ENCODE measurements around the gene ELAVL1.

The ELAVL1 gene

GRCh38 chr19:7999376-7999775, 6.1 kb downstream of the ELAVL1 start:
- Histone ChIP-seq H3K27ac (no peak overlapping the region), H3K9ac (no peak overlapping the region), H3K4me3 (no peak overlapping the region), H3K4me1 (peaks cover 92% of the 10 kb centered on the region), H3K4me2 (no peak overlapping the region; the same call in 1 of the 2 replicates), H3K9me3 (no peaks in the 10 kb centered on the region), H3K27me3 (no peaks in the 10 kb centered on the region), H3K36me3 (peaks cover 51% of the 10 kb centered on the region), H4K20me1 (peaks cover 100% of the 10 kb centered on the region)
- TF ChIP-seq Cebpa-rat (IDR thresholded peaks at IDR 0.05), result no peak

- H3K36me3 ChIP-seq, result peaks cover 57% of the 10 kb centered on the region
- H4K20me1 ChIP-seq, result peaks cover 100% of the 10 kb centered on the region
- no peak overlapping the region for H3K9ac ChIP-seq
Measured at GRCh38 chr19:7997809-7998480, 7.5 kb downstream of the ELAVL1 start.

DNA sequence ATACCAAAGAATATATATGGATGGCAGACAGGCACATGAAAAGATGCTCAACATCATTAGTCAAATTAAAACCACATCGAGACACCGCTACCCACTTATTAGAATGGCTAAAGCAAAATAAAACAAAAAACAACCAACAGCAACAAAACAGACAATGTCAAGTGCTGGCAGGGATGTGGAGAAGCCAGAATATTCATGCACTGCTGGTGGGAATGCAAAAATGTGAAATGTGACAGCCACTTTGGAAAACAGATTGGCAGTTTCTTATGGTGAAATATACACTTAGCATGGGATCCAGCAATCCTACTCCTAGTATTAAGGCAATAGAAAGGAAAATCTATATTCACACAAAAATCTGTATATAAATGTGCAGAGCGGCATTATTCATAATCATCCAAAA, 8.6 kb downstream of the ELAVL1 start:
- Histone ChIP-seq H3K9me3 (no peaks in the 10 kb centered on the region), H3K27ac (no peak overlapping the region), H3K4me1 (peaks cover 81% of the 10 kb centered on the region), H3K4me3 (no peak overlapping the region), H3K36me3 (peaks cover 68% of the 10 kb centered on the region), H3K4me2 (no peak overlapping the region), H3K27me3 (no peaks in the 10 kb centered on the region), H3K9ac (no peak overlapping the region), H4K20me1 (peaks cover 100% of the 10 kb centered on the region)
- no peak for TF ChIP-seq Cebpa-rat (IDR thresholded peaks at IDR 0.05)

More at GRCh38 chr19:7997809-7998480, 7.5 kb downstream of the ELAVL1 start:
- no peak overlapping the region for H3K4me3 ChIP-seq
- no peaks in the 10 kb centered on the region for H3K27me3 ChIP-seq
- peak overlapping the region; percentile 43; the same call in 1 of the 2 replicates for H3K4me2 ChIP-seq
- no peak overlapping the region for H3K27ac ChIP-seq
- H3K9me3 ChIP-seq, result no peaks in the 10 kb centered on the region
- no peak for TF ChIP-seq Cebpa-rat (IDR thresholded peaks at IDR 0.05)
- H3K4me1 ChIP-seq, result peaks cover 92% of the 10 kb centered on the region

DNA sequence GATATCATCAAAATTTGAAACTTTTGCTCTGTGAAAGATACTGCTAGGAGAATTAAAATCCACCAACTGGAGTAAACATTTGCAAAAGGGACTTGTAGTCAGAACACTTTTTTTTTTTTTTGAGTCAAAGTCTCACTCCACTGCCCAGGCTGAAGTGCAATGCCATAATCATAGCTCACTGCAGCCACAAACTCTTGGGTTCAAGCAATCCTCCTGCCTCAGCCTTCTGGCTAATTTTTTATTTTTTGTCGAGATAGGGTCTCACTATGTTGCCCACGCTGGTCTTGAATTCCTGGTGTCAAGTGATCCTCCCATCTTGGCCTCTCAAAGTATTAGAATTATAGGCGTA, 9.7 kb downstream of the ELAVL1 start:
- no peak for TF ChIP-seq Cebpa-rat (IDR thresholded peaks at IDR 0.05)
- no peak overlapping the region for H3K4me3 ChIP-seq
- no peak overlapping the region for H3K9ac ChIP-seq
- H3K27ac ChIP-seq, result no peak overlapping the region
- peak overlapping the region; percentile 66; the same call in 1 of the 2 replicates for H3K4me2 ChIP-seq
- peaks cover 100% of the 10 kb centered on the region for H4K20me1 ChIP-seq
- H3K9me3 ChIP-seq, result no peaks in the 10 kb centered on the region
- H3K36me3 ChIP-seq, result peaks cover 71% of the 10 kb centered on the region
- H3K4me1 ChIP-seq, result peaks cover 70% of the 10 kb centered on the region
- no peaks in the 10 kb centered on the region for H3K27me3 ChIP-seq

DNA sequence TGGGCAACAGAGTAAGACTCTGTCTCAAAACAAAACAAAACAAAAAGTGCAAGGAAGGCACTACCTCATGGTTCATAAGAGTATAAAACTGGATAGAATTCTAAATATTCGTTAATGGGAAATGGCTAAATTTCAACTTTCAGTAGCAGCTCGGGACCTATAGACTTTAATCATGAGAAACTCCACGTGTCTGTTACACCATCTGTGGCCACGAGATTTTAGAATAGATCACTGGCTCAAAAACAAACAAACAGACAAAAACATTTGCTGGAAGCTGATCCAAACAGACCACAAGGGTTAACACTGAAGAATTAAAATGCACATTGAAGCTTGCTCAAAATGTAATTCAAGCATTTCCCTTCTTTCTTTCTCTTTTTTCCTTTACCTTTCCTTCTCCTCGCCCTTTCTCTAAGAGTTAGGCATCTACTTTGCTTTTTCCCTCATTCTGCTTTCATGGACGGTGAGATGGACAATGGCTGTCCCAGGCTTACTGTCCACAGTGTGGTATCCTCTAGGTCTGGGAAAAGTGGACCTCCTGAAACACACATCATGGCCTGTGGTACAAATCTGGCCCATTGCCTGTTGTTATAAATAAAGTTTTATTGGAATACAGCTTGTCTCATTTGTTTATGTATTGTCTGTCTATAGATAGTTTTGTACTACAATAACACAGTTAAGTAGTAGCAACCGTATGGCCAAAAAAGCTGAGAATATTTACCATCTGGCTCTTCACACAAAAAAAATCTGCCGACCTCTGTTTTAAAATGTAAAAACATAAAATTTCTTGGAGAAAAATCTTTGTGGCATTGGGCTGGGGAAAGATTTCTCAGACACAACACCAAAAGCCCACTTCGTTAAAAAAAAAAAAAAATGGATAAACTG, 10.3 kb downstream of the ELAVL1 start:
- H4K20me1 ChIP-seq, result peaks cover 100% of the 10 kb centered on the region
- TF ChIP-seq Cebpa-rat (IDR thresholded peaks at IDR 0.05), result no peak
- no peaks in the 10 kb centered on the region for H3K9me3 ChIP-seq
- peak overlapping the region; percentile 66 for H3K4me2 ChIP-seq
- H3K36me3 ChIP-seq, result peaks cover 71% of the 10 kb centered on the region
- H3K27me3 ChIP-seq, result no peaks in the 10 kb centered on the region
- no peak overlapping the region for H3K27ac ChIP-seq
- no peak overlapping the region for H3K4me3 ChIP-seq
- H3K4me1 ChIP-seq, result peaks cover 64% of the 10 kb centered on the region
- peak overlapping the region; percentile 20; the same call in 1 of the 2 replicates for H3K9ac ChIP-seq

GRCh38 chr19:7994114-7994513, 11.3 kb downstream of the ELAVL1 start:
- no peaks in the 10 kb centered on the region for H3K9me3 ChIP-seq
- no peak for TF ChIP-seq Cebpa-rat (IDR thresholded peaks at IDR 0.05)
- H3K4me2 ChIP-seq, result peak overlapping the region; percentile 66
- H3K36me3 ChIP-seq, result peaks cover 71% of the 10 kb centered on the region
- peaks cover 100% of the 10 kb centered on the region for H4K20me1 ChIP-seq
- H3K4me3 ChIP-seq, result no peak overlapping the region
- no peaks in the 10 kb centered on the region for H3K27me3 ChIP-seq
- H3K4me1 ChIP-seq, result peaks cover 55% of the 10 kb centered on the region
- no peak overlapping the region; the same call in 1 of the 2 replicates for H3K27ac ChIP-seq
- peak overlapping the region; percentile 46; the same call in 1 of the 2 replicates for H3K9ac ChIP-seq

DNA sequence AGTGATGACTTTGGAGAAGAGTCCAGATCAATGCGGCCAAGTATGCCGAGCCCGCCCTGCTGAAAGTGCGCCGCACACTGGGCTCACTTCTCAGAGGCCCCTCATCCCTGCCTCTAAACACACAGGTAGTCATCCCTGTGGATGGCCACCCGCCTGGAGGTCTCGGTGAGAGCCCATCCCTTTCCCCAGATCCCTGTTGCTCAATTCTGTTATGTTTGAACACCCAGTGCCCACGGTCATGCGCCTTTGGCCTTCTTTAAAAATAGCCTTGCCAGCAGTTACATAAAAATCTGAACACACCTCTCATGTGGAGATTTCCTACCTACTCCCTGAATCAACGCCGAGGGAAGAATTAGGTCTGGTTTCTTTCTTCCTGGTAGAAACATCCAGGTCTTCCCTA, 11.9 kb downstream of the ELAVL1 start:
- H3K36me3 ChIP-seq, result peaks cover 71% of the 10 kb centered on the region
- no peak overlapping the region for H3K4me3 ChIP-seq
- no peak overlapping the region; the same call in 1 of the 2 replicates for H3K27ac ChIP-seq
- peaks cover 49% of the 10 kb centered on the region for H3K4me1 ChIP-seq
- TF ChIP-seq Cebpa-rat (IDR thresholded peaks at IDR 0.05), result no peak
- peak overlapping the region; percentile 66 for H3K4me2 ChIP-seq
- no peaks in the 10 kb centered on the region for H3K9me3 ChIP-seq
- peak overlapping the region; percentile 46; the same call in 1 of the 2 replicates for H3K9ac ChIP-seq
- no peaks in the 10 kb centered on the region for H3K27me3 ChIP-seq
- peaks cover 100% of the 10 kb centered on the region for H4K20me1 ChIP-seq

GRCh38 chr19:7992575-7992974, 12.9 kb downstream of the ELAVL1 start:
- H3K27me3 ChIP-seq, result no peaks in the 10 kb centered on the region
- no peaks in the 10 kb centered on the region for H3K9me3 ChIP-seq
- H4K20me1 ChIP-seq, result peaks cover 100% of the 10 kb centered on the region
- peaks cover 71% of the 10 kb centered on the region for H3K36me3 ChIP-seq
- no peak overlapping the region for H3K9ac ChIP-seq
- no peak overlapping the region for H3K4me2 ChIP-seq
- no peak overlapping the region for H3K4me3 ChIP-seq
- no peak overlapping the region for H3K27ac ChIP-seq
- no peak for TF ChIP-seq Cebpa-rat (IDR thresholded peaks at IDR 0.05)
- peaks cover 40% of the 10 kb centered on the region for H3K4me1 ChIP-seq

- Histone ChIP-seq H3K27me3 (no peaks in the 10 kb centered on the region), H3K4me1 (peaks cover 40% of the 10 kb centered on the region), H3K36me3 (peaks cover 94% of the 10 kb centered on the region), H3K9me3 (no peaks in the 10 kb centered on the region), H3K4me2 (no peak overlapping the region), H3K27ac (no peak overlapping the region), H4K20me1 (peaks cover 100% of the 10 kb centered on the region), H3K9ac (no peak overlapping the region), H3K4me3 (no peak overlapping the region)
- TF ChIP-seq Cebpa-rat (IDR thresholded peaks at IDR 0.05), result no peak
Measured at GRCh38 chr19:7989071-7989575, 16.3 kb downstream of the ELAVL1 start.

DNA sequence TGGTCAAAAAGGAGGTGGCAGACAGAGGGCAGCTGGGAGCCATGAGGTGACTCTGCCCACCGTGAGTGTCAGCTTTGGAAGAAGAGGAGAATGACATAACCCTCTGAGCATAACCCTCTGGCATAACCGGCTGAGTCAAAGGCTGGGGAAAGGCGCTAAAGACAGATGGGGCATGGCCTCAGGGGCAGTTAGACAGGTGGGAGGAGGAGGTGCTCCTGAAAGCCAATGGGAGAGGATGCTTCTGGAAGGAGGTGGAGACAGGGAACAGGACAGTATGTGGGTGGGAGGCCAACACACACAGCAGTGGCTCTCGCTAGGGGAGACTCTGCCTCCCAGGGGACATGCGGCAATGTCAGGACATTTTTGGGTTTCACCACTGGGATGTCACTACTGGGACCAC, 17.1 kb downstream of the ELAVL1 start:
- no peaks in the 10 kb centered on the region for H3K27me3 ChIP-seq
- H3K4me2 ChIP-seq, result no peak overlapping the region
- no peak overlapping the region for H3K9ac ChIP-seq
- H3K4me1 ChIP-seq, result peaks cover 40% of the 10 kb centered on the region
- H3K9me3 ChIP-seq, result no peaks in the 10 kb centered on the region
- TF ChIP-seq Cebpa-rat (IDR thresholded peaks at IDR 0.05), result no peak
- H3K36me3 ChIP-seq, result peaks cover 99% of the 10 kb centered on the region
- H3K4me3 ChIP-seq, result no peak overlapping the region
- peaks cover 100% of the 10 kb centered on the region for H4K20me1 ChIP-seq
- no peak overlapping the region for H3K27ac ChIP-seq

All from BLaER1 (cell line).